Coronary artery (tissue), 2 donors: ENCODE results near the gene C1orf105.
"Not testable (repeated sequence)": the region's sequence is repeated elsewhere in the genome, so short reads cannot be mapped to it uniquely, and the experiment has no call there.

Experiments used
- DNase-seq: peaks from one replicate; pipeline ENCODE4 v3.0.0-alpha.2; 2017; ENCODE audit warnings: low spot score
- H3K27ac ChIP-seq, 2 donors: fragments of 200-600 bp; sonication (generic); one replicate each; pipeline ENCODE4 v1.5.1; 2016 to 2019
- H3K4me3 ChIP-seq: fragments of 200-600 bp; sonication (generic); 2 replicates; pipeline ENCODE4 v1.5.1; 2016; ENCODE audit warnings: mild to moderate bottlenecking, moderate library complexity
- TF ChIP-seq, protein P1 (sequence below): fragments of 200-600 bp; sonication (generic); IDR thresholded peaks from one replicate; pipeline ENCODE4 v1.5.1; 2019; ENCODE audit warnings: antibody characterized with exemption

Gene C1orf105

DNA sequence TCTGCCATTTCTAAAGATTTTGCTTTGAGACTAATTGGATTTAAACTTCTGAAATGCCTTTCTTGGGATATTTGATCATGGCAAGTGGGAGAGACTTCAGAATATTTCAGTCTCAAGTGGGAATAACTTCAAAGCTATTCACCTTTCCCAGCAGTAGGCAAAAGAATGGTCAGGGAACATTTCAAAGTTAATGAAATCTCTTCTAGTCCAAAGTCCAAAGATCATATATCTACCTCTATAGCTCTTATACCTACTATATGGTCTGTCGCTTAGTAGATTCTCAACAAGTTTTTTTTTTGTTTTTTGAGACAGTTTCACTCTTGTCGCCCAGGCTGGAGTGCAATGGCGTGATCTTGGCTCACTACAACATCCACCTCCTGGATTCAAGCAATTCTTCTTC lies 67.9 kb downstream of the C1orf105 start:
- TF ChIP-seq, protein P1, sequence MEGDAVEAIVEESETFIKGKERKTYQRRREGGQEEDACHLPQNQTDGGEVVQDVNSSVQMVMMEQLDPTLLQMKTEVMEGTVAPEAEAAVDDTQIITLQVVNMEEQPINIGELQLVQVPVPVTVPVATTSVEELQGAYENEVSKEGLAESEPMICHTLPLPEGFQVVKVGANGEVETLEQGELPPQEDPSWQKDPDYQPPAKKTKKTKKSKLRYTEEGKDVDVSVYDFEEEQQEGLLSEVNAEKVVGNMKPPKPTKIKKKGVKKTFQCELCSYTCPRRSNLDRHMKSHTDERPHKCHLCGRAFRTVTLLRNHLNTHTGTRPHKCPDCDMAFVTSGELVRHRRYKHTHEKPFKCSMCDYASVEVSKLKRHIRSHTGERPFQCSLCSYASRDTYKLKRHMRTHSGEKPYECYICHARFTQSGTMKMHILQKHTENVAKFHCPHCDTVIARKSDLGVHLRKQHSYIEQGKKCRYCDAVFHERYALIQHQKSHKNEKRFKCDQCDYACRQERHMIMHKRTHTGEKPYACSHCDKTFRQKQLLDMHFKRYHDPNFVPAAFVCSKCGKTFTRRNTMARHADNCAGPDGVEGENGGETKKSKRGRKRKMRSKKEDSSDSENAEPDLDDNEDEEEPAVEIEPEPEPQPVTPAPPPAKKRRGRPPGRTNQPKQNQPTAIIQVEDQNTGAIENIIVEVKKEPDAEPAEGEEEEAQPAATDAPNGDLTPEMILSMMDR, result no peak
- no peak for DNase-seq
- Histone ChIP-seq H3K27ac (no peak overlapping the region), H3K4me3 (no peak overlapping the region)

DNA sequence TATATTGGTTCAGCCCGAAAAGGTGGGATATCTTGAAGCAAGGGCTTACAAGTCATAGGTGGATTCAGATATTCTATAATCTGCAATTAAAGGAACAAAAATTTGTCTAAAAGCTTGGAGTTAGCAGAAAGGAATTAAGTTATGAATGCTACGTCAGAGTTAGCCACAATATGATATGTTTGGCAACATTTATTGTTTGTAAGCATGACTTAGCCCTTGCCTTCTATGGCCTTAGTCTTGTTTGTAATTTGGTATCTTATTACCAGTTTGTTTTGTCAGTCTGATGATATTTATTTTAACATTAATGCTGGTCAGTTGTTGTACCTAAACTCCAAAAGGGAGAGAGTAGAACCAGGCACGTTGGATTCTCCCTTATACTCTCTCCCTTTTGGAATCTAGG lies 69.4 kb downstream of the C1orf105 start:
- H3K4me3 ChIP-seq, result no peak overlapping the region
- DNase-seq, result no peak
- H3K27ac ChIP-seq, result no peak overlapping the region
- TF ChIP-seq, protein P1, result no peak

DNA sequence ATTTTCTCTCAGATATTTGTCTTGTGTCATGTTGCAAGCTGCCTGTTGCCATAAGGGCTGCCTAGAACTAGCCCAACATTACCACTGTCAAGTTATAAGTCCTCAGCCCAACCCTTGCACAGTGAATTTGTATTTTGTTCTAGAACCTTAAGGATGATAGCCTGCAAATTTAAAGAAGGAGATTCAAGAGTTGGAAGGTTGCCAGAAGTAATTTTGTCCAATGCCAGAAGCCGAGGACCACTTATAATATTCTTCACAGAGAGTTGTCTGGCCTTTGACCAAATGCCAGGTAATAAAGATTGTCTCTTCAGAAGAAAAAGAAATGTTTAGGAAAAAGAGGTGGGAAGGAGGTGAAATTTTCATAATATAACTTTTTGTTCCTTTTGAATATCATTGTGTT lies 71.9 kb downstream of the C1orf105 start:
- TF ChIP-seq, protein P1, result no peak
- H3K27ac ChIP-seq, result no peak overlapping the region
- H3K4me3 ChIP-seq, result no peak overlapping the region
- DNase-seq, result no peak

DNA sequence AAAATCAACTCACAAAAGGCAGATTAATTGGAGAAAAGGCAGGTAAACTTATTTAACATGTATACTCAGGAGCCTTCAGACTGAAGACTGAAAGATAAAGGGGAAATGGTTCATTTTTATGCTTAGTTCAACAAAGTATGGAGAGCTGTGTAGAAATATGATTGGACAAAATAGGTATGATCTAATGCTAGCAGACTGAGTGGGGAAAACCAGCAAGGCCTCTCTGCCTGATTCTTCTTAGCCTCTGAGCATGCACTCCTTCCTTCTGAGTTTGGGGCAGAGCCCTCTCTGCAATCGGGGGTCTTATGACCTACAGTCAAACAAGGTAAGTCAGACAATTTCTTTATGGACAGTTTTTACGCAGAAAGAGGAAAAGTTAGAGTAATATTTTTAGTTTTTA lies 73.7 kb downstream of the C1orf105 start:
- H3K4me3 ChIP-seq, result no peak overlapping the region
- H3K27ac ChIP-seq, result no peak overlapping the region
- no peak for DNase-seq
- TF ChIP-seq, protein P1, result no peak

DNA sequence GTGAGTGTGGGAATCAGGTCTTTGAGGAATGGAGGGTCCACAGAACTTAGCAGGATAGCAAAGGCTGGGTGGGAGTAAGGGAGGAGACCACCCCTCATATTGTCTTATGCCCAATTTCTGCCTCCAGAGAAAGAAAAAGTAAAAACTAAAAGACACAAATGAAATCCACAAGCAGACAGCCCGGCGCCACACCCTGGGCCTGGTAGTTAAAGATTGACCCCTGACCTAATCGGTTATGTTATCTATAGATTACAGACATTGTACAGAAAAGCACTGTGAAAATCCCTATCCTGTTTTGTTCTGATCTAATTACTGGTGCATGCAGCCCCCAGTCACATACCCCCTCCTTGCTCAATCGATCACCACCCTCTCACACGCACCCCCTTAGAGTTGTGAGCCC lies 75.6 kb downstream of the C1orf105 start:
- not testable (repeated sequence) for H3K4me3 ChIP-seq, H3K27ac ChIP-seq, DNase-seq

DNA sequence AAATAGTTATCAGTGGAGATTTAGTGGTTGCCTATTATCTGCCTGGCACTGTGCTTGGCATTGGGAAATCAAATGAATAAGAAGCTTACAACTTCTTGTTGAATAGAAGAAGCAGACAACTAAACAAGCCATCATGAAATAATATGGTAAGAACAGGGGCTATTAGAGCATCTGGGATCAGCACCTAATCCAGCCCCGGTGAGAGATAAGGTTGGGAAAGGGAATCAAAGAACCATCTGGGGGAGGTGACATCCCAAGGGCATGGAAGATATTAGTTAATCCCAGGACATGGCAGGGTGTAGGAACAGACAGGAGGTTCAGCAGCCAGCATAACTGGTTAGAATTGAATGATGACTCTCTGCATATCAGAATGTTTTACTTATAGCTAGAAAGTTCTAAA lies 76.2 kb downstream of the C1orf105 start:
- H3K4me3 ChIP-seq, result no peak overlapping the region
- H3K27ac ChIP-seq, result no peak overlapping the region

DNA sequence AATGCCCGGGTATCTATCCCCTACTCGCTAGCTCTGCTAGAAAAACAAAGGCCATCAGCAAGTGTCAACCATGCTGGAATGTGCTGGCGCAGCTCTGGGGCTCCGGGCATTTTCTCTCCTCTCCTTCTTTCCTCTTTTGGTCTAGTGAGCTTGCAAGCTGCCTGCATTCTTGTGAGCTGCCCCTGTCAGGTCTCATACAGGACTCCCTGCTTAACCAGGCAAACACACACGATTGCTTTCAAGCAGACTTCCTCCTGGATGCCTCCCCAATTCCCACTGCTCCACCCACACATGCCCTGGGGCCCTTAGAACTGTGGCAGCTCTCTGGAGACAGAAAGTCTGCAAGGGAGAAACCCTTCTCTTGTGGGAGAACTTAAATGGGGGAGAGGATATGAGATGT lies 76.7 kb downstream of the C1orf105 start:
- no peak for DNase-seq
- TF ChIP-seq, protein P1, result no peak
- H3K4me3 ChIP-seq, result no peak overlapping the region
- no peak overlapping the region for H3K27ac ChIP-seq

More for the DNA sequence above, 76.2 kb downstream of the C1orf105 start:
- DNase-seq, result no peak
- TF ChIP-seq, protein P1, result no peak

DNA sequence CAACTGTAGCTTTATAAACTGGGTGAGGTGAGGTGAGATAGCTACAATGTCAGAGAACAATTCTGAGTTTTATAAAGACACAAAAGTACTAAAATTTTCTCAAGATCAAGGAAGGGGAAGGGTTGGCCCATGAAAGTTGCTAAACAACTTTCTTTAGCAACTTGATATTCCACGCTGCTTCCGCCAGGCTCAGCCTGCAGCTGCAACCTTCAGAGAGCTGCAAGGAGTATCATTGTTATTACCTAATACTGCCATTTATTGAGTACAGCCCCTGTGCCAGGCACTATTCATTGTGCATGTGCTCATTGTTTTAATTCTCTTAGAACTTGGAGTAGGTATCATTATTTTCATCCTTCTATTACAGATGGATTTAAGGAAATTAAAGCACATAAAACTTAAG lies 78.4 kb downstream of the C1orf105 start:
- H3K27ac ChIP-seq, result no peak overlapping the region

More for the DNA sequence above, 78.4 kb downstream of the C1orf105 start:
- DNase-seq, result no peak
- TF ChIP-seq, protein P1, result no peak
- H3K4me3 ChIP-seq, result no peak overlapping the region
